IMR-90 (cell line): ENCODE results near the gene ROBO2. TPM values are rescaled to one million over a fixed set of nuclear protein-coding genes. Genes with fewer than 3 reads are reported as not detected.

ENCODE experiments used
- ATAC-seq: fragments of 200-7000 bp; cut with Tn5 transposase; 2 replicates; pipeline ENCODE4 v1.9.1; 2020; ENCODE audit warnings: low read depth, mild to moderate bottlenecking, moderate library complexity
- BruUV-seq: library from RNA; stranded (reverse); fragments of 400-500 nt; replicated peaks from 2 replicates; lab custom pipeline; 2021; lab: Mats Ljungman, UMichigan
- CTCF ChIA-PET: fragments of 300-600 bp; formaldehyde crosslinking; extraction: SDS; loops from one replicate; lab custom pipeline; 2021; ENCODE audit warnings: antibody characterized with exemption; lab: Yijun Ruan, JAX
- POLR2A ChIA-PET: fragments of 300-600 bp; sonication (Branson Sonifier 250); formaldehyde crosslinking; loops from one replicate; lab custom pipeline; 2022; ENCODE audit warnings: antibody characterized with exemption; ENCODE audit not compliant: unreplicated experiment; lab: Charles Lee
- DNase-seq: peaks from one replicate; pipeline ENCODE4 v3.0.0; 2013
- H2AFZ ChIP-seq: replicated peaks from 2 replicates; pipeline ENCODE3; 2013; ENCODE audit warnings: low read length, mild to moderate bottlenecking; ENCODE audit not compliant: poor library complexity
- H2AK5ac ChIP-seq: 2 replicates; pipeline ENCODE4 v1.6.1; 2013; ENCODE audit warnings: low read depth, low read length, inconsistent platforms
- H2AK9ac ChIP-seq: replicated peaks from 2 replicates; pipeline ENCODE3; 2013; ENCODE audit warnings: mild to moderate bottlenecking, low read depth, low read length, moderate library complexity; ENCODE audit not compliant: poor library complexity
- H2BK120ac ChIP-seq: 2 replicates; pipeline ENCODE4 v1.6.1; 2013; ENCODE audit warnings: low read depth, low read length, inconsistent platforms
- H2BK15ac ChIP-seq: 3 replicates; pipeline ENCODE4 v1.6.1; 2013; ENCODE audit warnings: low read depth, low read length, inconsistent platforms
- H2BK20ac ChIP-seq: 2 replicates; pipeline ENCODE4 v1.6.1; 2013; ENCODE audit warnings: low read depth, mild to moderate bottlenecking, inconsistent platforms, low read length, moderate library complexity
- H2BK5ac ChIP-seq: 2 replicates; pipeline ENCODE4 v1.6.1; 2013; ENCODE audit warnings: mild to moderate bottlenecking, low read depth, low read length, inconsistent platforms; ENCODE audit not compliant: poor library complexity, severe bottlenecking
- H3K14ac ChIP-seq: replicated peaks from 2 replicates; pipeline ENCODE4 v1.6.1; 2013; ENCODE audit warnings: low read depth, low read length, inconsistent platforms
- H3K18ac ChIP-seq: 2 replicates; pipeline ENCODE4 v1.6.1; 2013; ENCODE audit warnings: low read depth, low read length, control low read depth
- H3K23ac ChIP-seq: 2 replicates; pipeline ENCODE4 v1.6.1; 2013; ENCODE audit warnings: low read depth, low read length, inconsistent platforms
- H3K27ac ChIP-seq: 2 replicates; pipeline ENCODE4 v1.5.1; 2013; ENCODE audit warnings: mild to moderate bottlenecking, control low read depth, low read length; ENCODE audit not compliant: insufficient read depth
- H3K27me3 ChIP-seq: 2 replicates; pipeline ENCODE4 v1.6.1; 2013; ENCODE audit warnings: low read length; ENCODE audit not compliant: control insufficient read depth, insufficient read depth
- H3K36me3 ChIP-seq: 2 replicates; pipeline ENCODE4 v1.6.1; 2013; ENCODE audit warnings: low read length, mixed read lengths; ENCODE audit not compliant: control insufficient read depth, insufficient read depth
- H3K4ac ChIP-seq: 2 replicates; pipeline ENCODE4 v1.6.1; 2013; ENCODE audit warnings: low read depth, low read length, inconsistent platforms
- H3K4me1 ChIP-seq: 2 replicates; pipeline ENCODE4 v1.6.1; 2013; ENCODE audit warnings: low read length, mixed read lengths; ENCODE audit not compliant: control insufficient read depth, insufficient read depth
- H3K4me2 ChIP-seq: 2 replicates; pipeline ENCODE4 v1.6.1; 2013; ENCODE audit warnings: low read depth, mild to moderate bottlenecking, control low read depth, low read length, moderate library complexity
- H3K4me3 ChIP-seq: 2 replicates; pipeline ENCODE4 v1.5.1; 2013; ENCODE audit warnings: low read depth, mild to moderate bottlenecking, control low read depth, low read length, moderate library complexity; ENCODE audit not compliant: insufficient read depth
- H3K56ac ChIP-seq: 2 replicates; pipeline ENCODE4 v1.6.1; 2013; ENCODE audit warnings: low read length, inconsistent platforms; ENCODE audit not compliant: insufficient read depth; ENCODE audit errors: extremely low read depth
- H3K79me1 ChIP-seq, 2 experiments: 2 replicates each; pipeline ENCODE4 v1.6.1; 2013; ENCODE audit warnings: low read length in 2 of 2, inconsistent platforms in 1 of 2, low read depth in 1 of 2
- H3K9ac ChIP-seq: 2 replicates; pipeline ENCODE4 v1.6.1; 2013; ENCODE audit warnings: low read depth, low read length, control low read depth
- H3K9me1 ChIP-seq: 2 replicates; pipeline ENCODE4 v1.6.1; 2013; ENCODE audit warnings: low read length, inconsistent platforms; ENCODE audit not compliant: insufficient read depth
- H3K9me3 ChIP-seq: 2 replicates; pipeline ENCODE4 v1.6.1; 2013; ENCODE audit warnings: low read length; ENCODE audit not compliant: control insufficient read depth, insufficient read depth
- H4K20me1 ChIP-seq: 2 replicates; pipeline ENCODE4 v1.6.1; 2013; ENCODE audit warnings: low read length, inconsistent platforms; ENCODE audit not compliant: insufficient read depth
- H4K5ac ChIP-seq: 2 replicates; pipeline ENCODE4 v1.6.1; 2013; ENCODE audit warnings: mild to moderate bottlenecking, low read depth, low read length, control low read depth
- H4K8ac ChIP-seq, 2 experiments: 2 replicates each; pipeline ENCODE4 v1.6.1; 2013; ENCODE audit warnings: low read depth in 2 of 2, low read length in 2 of 2, control low read depth in 1 of 2, inconsistent platforms in 1 of 2
- H4K91ac ChIP-seq: 2 replicates; pipeline ENCODE4 v1.6.1; 2013; ENCODE audit warnings: low read depth, low read length, inconsistent platforms; ENCODE audit not compliant: insufficient read depth
- CHD1 ChIP-seq: IDR thresholded peaks from 2 replicates; pipeline ENCODE4 v1.6.1; 2012; ENCODE audit warnings: low read depth, low read length, improper control_type of control experiment
- CTCF ChIP-seq: conservative IDR thresholded peaks from 2 replicates; pipeline ENCODE4 v1.5.1; 2012; ENCODE audit warnings: mild to moderate bottlenecking, low read depth, low read length, improper control_type of control experiment
- ELK1 ChIP-seq: fragments of 150-350 bp; IDR thresholded peaks from 2 replicates; pipeline ENCODE4 v1.6.1; 2016; ENCODE audit warnings: low read depth, mild to moderate bottlenecking, low read length, moderate library complexity, borderline replicate concordance
- MAFK ChIP-seq: IDR thresholded peaks from 2 replicates; pipeline ENCODE4 v1.6.1; 2012; ENCODE audit warnings: low read depth, low read length, improper control_type of control experiment
- MAZ ChIP-seq: IDR thresholded peaks from 2 replicates; pipeline ENCODE4 v1.6.1; 2012; ENCODE audit warnings: low read depth, mild to moderate bottlenecking, low read length, improper control_type of control experiment, moderate library complexity, borderline replicate concordance
- MXI1 ChIP-seq: IDR thresholded peaks from 2 replicates; pipeline ENCODE4 v1.6.1; 2012; ENCODE audit warnings: low read depth, mild to moderate bottlenecking, low read length, moderate library complexity, borderline replicate concordance
- POLR2A ChIP-seq: IDR thresholded peaks from 2 replicates; pipeline ENCODE4 v1.6.1; 2012; ENCODE audit warnings: mild to moderate bottlenecking, low read depth, low read length
- RCOR1 ChIP-seq: IDR thresholded peaks from 2 replicates; pipeline ENCODE4 v1.6.1; 2012; ENCODE audit warnings: mild to moderate bottlenecking, low read length, improper control_type of control experiment; ENCODE audit not compliant: insufficient replicate concordance
- RFX5 ChIP-seq: IDR thresholded peaks from 2 replicates; pipeline ENCODE4 v1.8.0; 2012; ENCODE audit warnings: low read depth, mild to moderate bottlenecking, low read length, moderate library complexity
- SMC3 ChIP-seq: fragments of 150-350 bp; IDR thresholded peaks from 2 replicates; pipeline ENCODE4 v1.6.1; 2016; ENCODE audit warnings: low read depth, mild to moderate bottlenecking, antibody characterized with exemption, low read length, moderate library complexity
- USF2 ChIP-seq: fragments of 150-350 bp; IDR thresholded peaks from 2 replicates; pipeline ENCODE4 v1.6.1; 2017; ENCODE audit warnings: mild to moderate bottlenecking, antibody characterized with exemption, low read length, low read depth
- WGBS, 2 experiments: methylation state at CpG; one replicate each; pipeline versions ENCODE4 v1.1.5 to v1.1.7; 2013; ENCODE audit warnings: missing lambda C conversion rate in 2 of 2; ENCODE audit not compliant: insufficient read length in 1 of 2; ENCODE audit errors: extremely low coverage in 2 of 2; 5-methylcytosine and 5-hydroxymethylcytosine counted together
- dilution Hi-C: fragments of 300-500 bp; cut with HindIII; formaldehyde crosslinking; loops from one replicate; pipeline ENCODE4 v1.14.3; 2018; ENCODE audit warnings: low sequenced_read_pairs; ENCODE audit not compliant: unreplicated experiment
- in situ Hi-C: fragments of 300-500 bp; cut with MboI; formaldehyde crosslinking; loops from 3 replicates; pipeline ENCODE4 v1.14.3; 2019; ENCODE audit warnings: low sequenced_read_pairs, inconsistent platforms, mixed read lengths
- intact Hi-C: fragments of 100-400 bp; cut with micrococcal nuclease; formaldehyde crosslinking; loops from 2 replicates; pipeline ENCODE4 v1.10.0; 2022
- polyA plus RNA-seq, 3 experiments: library from polyadenylated mRNA; depleted of rRNA; stranded (reverse); fragments of >200 nt; gene quantifications; 2 replicates each; pipeline ENCODE4 v1.2.3, GENCODE V29; 2012; ENCODE audit warnings: low replicate concordance in 1 of 3
- total RNA-seq: library from RNA; depleted of rRNA; stranded (reverse); fragments of >200 nt; gene quantifications from 2 replicates; pipeline ENCODE4 v1.2.3, GENCODE V29; 2012

The ROBO2 gene
- total and polyA plus RNA-seq, 2 of the 4 experiments (the other 2 are of a cell fraction): 9.3 to 14.5 TPM

GRCh38 chr3:77122652-77123051, 82.8 kb downstream of the ROBO2 start (continued):
- TF ChIP-seq CTCF (no peak), USF2 (no peak)

- POLR2A ChIA-PET: no interaction called here
- ATAC-seq: no peak
- TF ChIP-seq MXI1 (no peak), ELK1 (no peak), CTCF (no peak), POLR2A (no peak), CHD1 (no peak), MAFK (no peak), SMC3 (no peak), RFX5 (no peak), MAZ (no peak), RCOR1 (no peak)
Observed at GRCh38 chr3:77125966-77126365, 86.1 kb downstream of the ROBO2 start.

More at GRCh38 chr3:77125966-77126365, 86.1 kb downstream of the ROBO2 start:
- intact Hi-C loops (no loop called here), in situ Hi-C loops (no loop called here), dilution Hi-C loops (no loop called here)
- Histone ChIP-seq H4K8ac (no peak overlapping the region), H3K27me3 (no peaks in the 10 kb centered on the region), H3K4ac (no peak overlapping the region), H2BK120ac (no peak overlapping the region), H3K27ac (no peak overlapping the region), H3K36me3 (no peaks in the 10 kb centered on the region), H3K4me3 (no peak overlapping the region), H2AK5ac (no peak overlapping the region), H2BK15ac (no peak overlapping the region), H3K18ac (no peak overlapping the region), H4K91ac (no peak overlapping the region), H2AFZ (no peak overlapping the region), H4K5ac (no peak overlapping the region), H3K23ac (no peak overlapping the region), H3K9me1 (no peaks in the 10 kb centered on the region), H3K9me3 (no peaks in the 10 kb centered on the region), H3K14ac (no peak overlapping the region), H2BK5ac (no peak overlapping the region), H4K20me1 (no peaks in the 10 kb centered on the region), H3K9ac (no peak overlapping the region), H3K79me1 (no peaks in the 10 kb centered on the region), H3K4me2 (no peak overlapping the region), H2AK9ac (no peak overlapping the region), H3K56ac (no peak overlapping the region), H3K4me1 (no peaks in the 10 kb centered on the region), H2BK20ac (no peak overlapping the region)
- WGBS, 2 experiments: no CpG with 5 or more reads among the region's 3 CpGs
- no peak for DNase-seq
- no TSS peak for BruUV-seq
- CTCF ChIA-PET: no interaction called here
